Liver (tissue), 3 donors: ENCODE measurements around the gene NAT8.
"Not testable (repeated sequence)": the region's sequence is repeated elsewhere in the genome, so short reads cannot be mapped to it uniquely, and the experiment has no call there.

Source experiments
- GABPA ChIP-seq, 2 donors: IDR thresholded peaks in 1 of 2; conservative IDR thresholded peaks in 1 of 2; 2 replicates each; pipeline ENCODE4 v1.6.1; 2016; ENCODE audit warnings: antibody characterized with exemption in 2 of 2, mild to moderate bottlenecking in 1 of 2, moderate library complexity in 1 of 2
- RAD21 ChIP-seq, 2 donors: IDR thresholded peaks; 2 replicates each; pipeline ENCODE4 v1.6.1; 2016; ENCODE audit warnings: antibody characterized with exemption in 2 of 2, mild to moderate bottlenecking in 2 of 2
- RXRA ChIP-seq, 2 donors: IDR thresholded peaks; 2 replicates each; pipeline ENCODE4 v1.6.1; 2017 to 2018; ENCODE audit warnings: antibody characterized with exemption in 2 of 2, mild to moderate bottlenecking in 1 of 2
- SP1 ChIP-seq: IDR thresholded peaks from 2 replicates; pipeline ENCODE4 v1.6.1; 2018; ENCODE audit warnings: antibody characterized with exemption, mild to moderate bottlenecking
- TAF1 ChIP-seq: conservative IDR thresholded peaks from 2 replicates; pipeline ENCODE4 v1.6.1; 2016; ENCODE audit warnings: antibody characterized with exemption, mild to moderate bottlenecking
- YY1 ChIP-seq: IDR thresholded peaks from 2 replicates; pipeline ENCODE4 v1.6.1; 2016; ENCODE audit warnings: antibody characterized with exemption, mild to moderate bottlenecking
- TF ChIP-seq, protein P1 (sequence below): fragments of 150-350 bp; IDR thresholded peaks from 2 replicates; pipeline ENCODE4 v1.5.1; 2017; ENCODE audit warnings: improper control_type of control experiment, low read depth, low read length; ENCODE audit not compliant: missing input control
- TF ChIP-seq, protein P2 (sequence below): IDR thresholded peaks from 2 replicates; pipeline ENCODE4 v1.6.1; 2016; ENCODE audit warnings: antibody characterized with exemption
- TF ChIP-seq, protein P3 (sequence below): IDR thresholded peaks from 2 replicates; pipeline ENCODE4 v1.6.1; 2016; ENCODE audit warnings: antibody characterized with exemption, mild to moderate bottlenecking
- TF ChIP-seq, protein P4 (sequence below): IDR thresholded peaks from 2 replicates; pipeline ENCODE4 v1.6.1; 2016; ENCODE audit warnings: antibody characterized with exemption
- donor health status: healthy.
- donor health status: healthy.

DNA sequence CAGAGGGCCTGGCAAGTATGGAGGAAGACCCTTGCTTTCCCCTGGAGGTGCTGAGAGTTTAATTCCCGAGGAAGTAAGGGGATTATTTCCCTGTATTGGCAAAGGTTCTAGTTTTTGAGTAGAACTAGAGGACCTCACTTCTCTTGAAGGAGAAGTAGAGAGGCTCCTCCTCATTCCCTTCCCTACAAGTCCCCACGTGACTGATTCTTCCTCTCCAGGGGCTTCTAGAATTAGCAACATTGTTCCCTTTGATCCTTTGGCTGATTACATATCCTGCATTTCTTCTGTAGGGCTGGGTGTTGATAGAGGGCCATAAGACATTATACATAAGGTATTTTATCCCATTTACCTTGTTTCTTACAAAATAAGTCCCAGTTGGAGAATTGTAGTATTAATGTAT, 35.8 kb upstream of the NAT8 start:
- TF ChIP-seq, protein P1, sequence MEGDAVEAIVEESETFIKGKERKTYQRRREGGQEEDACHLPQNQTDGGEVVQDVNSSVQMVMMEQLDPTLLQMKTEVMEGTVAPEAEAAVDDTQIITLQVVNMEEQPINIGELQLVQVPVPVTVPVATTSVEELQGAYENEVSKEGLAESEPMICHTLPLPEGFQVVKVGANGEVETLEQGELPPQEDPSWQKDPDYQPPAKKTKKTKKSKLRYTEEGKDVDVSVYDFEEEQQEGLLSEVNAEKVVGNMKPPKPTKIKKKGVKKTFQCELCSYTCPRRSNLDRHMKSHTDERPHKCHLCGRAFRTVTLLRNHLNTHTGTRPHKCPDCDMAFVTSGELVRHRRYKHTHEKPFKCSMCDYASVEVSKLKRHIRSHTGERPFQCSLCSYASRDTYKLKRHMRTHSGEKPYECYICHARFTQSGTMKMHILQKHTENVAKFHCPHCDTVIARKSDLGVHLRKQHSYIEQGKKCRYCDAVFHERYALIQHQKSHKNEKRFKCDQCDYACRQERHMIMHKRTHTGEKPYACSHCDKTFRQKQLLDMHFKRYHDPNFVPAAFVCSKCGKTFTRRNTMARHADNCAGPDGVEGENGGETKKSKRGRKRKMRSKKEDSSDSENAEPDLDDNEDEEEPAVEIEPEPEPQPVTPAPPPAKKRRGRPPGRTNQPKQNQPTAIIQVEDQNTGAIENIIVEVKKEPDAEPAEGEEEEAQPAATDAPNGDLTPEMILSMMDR, result not testable (repeated sequence)
- TF ChIP-seq, protein P2, sequence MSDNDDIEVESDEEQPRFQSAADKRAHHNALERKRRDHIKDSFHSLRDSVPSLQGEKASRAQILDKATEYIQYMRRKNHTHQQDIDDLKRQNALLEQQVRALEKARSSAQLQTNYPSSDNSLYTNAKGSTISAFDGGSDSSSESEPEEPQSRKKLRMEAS, result not testable (repeated sequence)
- TF ChIP-seq, protein P3, sequence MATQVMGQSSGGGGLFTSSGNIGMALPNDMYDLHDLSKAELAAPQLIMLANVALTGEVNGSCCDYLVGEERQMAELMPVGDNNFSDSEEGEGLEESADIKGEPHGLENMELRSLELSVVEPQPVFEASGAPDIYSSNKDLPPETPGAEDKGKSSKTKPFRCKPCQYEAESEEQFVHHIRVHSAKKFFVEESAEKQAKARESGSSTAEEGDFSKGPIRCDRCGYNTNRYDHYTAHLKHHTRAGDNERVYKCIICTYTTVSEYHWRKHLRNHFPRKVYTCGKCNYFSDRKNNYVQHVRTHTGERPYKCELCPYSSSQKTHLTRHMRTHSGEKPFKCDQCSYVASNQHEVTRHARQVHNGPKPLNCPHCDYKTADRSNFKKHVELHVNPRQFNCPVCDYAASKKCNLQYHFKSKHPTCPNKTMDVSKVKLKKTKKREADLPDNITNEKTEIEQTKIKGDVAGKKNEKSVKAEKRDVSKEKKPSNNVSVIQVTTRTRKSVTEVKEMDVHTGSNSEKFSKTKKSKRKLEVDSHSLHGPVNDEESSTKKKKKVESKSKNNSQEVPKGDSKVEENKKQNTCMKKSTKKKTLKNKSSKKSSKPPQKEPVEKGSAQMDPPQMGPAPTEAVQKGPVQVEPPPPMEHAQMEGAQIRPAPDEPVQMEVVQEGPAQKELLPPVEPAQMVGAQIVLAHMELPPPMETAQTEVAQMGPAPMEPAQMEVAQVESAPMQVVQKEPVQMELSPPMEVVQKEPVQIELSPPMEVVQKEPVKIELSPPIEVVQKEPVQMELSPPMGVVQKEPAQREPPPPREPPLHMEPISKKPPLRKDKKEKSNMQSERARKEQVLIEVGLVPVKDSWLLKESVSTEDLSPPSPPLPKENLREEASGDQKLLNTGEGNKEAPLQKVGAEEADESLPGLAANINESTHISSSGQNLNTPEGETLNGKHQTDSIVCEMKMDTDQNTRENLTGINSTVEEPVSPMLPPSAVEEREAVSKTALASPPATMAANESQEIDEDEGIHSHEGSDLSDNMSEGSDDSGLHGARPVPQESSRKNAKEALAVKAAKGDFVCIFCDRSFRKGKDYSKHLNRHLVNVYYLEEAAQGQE, result not testable (repeated sequence)
- TF ChIP-seq RAD21 (IDR thresholded peaks at IDR 0.05); TAF1; YY1; RXRA (IDR thresholded peaks at IDR 0.05); GABPA (IDR thresholded peaks at IDR 0.05 in 1 of 2, conservative IDR thresholded peaks at IDR 0.05 in 1 of 2); SP1: not testable (repeated sequence)
- TF ChIP-seq, protein P4, sequence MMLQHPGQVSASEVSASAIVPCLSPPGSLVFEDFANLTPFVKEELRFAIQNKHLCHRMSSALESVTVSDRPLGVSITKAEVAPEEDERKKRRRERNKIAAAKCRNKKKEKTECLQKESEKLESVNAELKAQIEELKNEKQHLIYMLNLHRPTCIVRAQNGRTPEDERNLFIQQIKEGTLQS, result not testable (repeated sequence)
